Measurements from ENCODE around the gene WIPF3.

Gene WIPF3

GRCh38 chr7:29809533-29810155 lies 3.3 kb downstream of the WIPF3 start:
- DNase-seq (ENCODE audit: low read depth): no peak

GRCh38 chr7:29810297-29810696 lies 4.0 kb downstream of the WIPF3 start:
- no peak for DNase-seq (ENCODE audit: low read depth)

- no peak for DNase-seq (ENCODE audit: low read depth)
These were observed 4.6 kb downstream of the WIPF3 start for GRCh38 chr7:29810813-29811482.

GRCh38 chr7:29811586-29811985 lies 5.3 kb downstream of the WIPF3 start:
- DNase-seq (ENCODE audit: low read depth): no peak

GRCh38 chr7:29812185-29812876 lies 6.0 kb downstream of the WIPF3 start:
- no peak for DNase-seq (ENCODE audit: low read depth)

- DNase-seq (ENCODE audit: low read depth): no peak
These were observed 9.1 kb downstream of the WIPF3 start for GRCh38 chr7:29815181-29816105.

GRCh38 chr7:29818308-29818707 lies 12.0 kb downstream of the WIPF3 start:
- DNase-seq (ENCODE audit: low read depth): no peak

GRCh38 chr7:29825775-29826529 lies 19.6 kb downstream of the WIPF3 start:
- no peak for DNase-seq (ENCODE audit: low read depth)

GRCh38 chr7:29826530-29826822 lies 20.2 kb downstream of the WIPF3 start:
- no peak for DNase-seq (ENCODE audit: low read depth)

- DNase-seq (ENCODE audit: low read depth): no peak
These were observed 20.6 kb downstream of the WIPF3 start for GRCh38 chr7:29826904-29827303.

- no peak for DNase-seq (ENCODE audit: low read depth)
These were observed 25.4 kb downstream of the WIPF3 start for GRCh38 chr7:29831705-29832104.

GRCh38 chr7:29833929-29834328 lies 27.6 kb downstream of the WIPF3 start:
- DNase-seq (ENCODE audit: low read depth): no peak

- no peak for DNase-seq (ENCODE audit: low read depth)
These were observed 29.4 kb downstream of the WIPF3 start for GRCh38 chr7:29835718-29836117.

GRCh38 chr7:29839302-29839701 lies 33.0 kb downstream of the WIPF3 start:
- peak; percentile 28 for DNase-seq (ENCODE audit: low read depth)

- DNase-seq (ENCODE audit: low read depth): no peak
These were observed 33.6 kb downstream of the WIPF3 start for GRCh38 chr7:29839921-29840320.

- DNase-seq (ENCODE audit: low read depth): no peak
These were observed 34.4 kb downstream of the WIPF3 start for GRCh38 chr7:29840701-29841100.

- DNase-seq (ENCODE audit: low read depth): no peak
These were observed 35.8 kb downstream of the WIPF3 start for GRCh38 chr7:29841926-29842701.

GRCh38 chr7:29843093-29843492 lies 36.8 kb downstream of the WIPF3 start:
- DNase-seq (ENCODE audit: low read depth): no peak

- DNase-seq (ENCODE audit: low read depth): no peak
These were observed 37.4 kb downstream of the WIPF3 start for GRCh38 chr7:29843726-29844125.

GRCh38 chr7:29844559-29844958 lies 38.3 kb downstream of the WIPF3 start:
- no peak for DNase-seq (ENCODE audit: low read depth)

GRCh38 chr7:29847496-29847895 lies 41.2 kb downstream of the WIPF3 start:
- DNase-seq (ENCODE audit: low read depth): no peak

Data from HS-5 (cell line).